Glomerular visceral epithelial cell (primary cell): ENCODE measurements around the gene ESR2.
"Not testable (repeated sequence)": the region's sequence is repeated elsewhere in the genome, so short reads cannot be mapped to it uniquely, and the experiment has no call there.

Experiments used
- DNase-seq: peaks from one replicate; pipeline ENCODE4 v3.0.0-alpha.2; 2016; ENCODE audit errors: extremely low spot score

The ESR2 gene

DNA sequence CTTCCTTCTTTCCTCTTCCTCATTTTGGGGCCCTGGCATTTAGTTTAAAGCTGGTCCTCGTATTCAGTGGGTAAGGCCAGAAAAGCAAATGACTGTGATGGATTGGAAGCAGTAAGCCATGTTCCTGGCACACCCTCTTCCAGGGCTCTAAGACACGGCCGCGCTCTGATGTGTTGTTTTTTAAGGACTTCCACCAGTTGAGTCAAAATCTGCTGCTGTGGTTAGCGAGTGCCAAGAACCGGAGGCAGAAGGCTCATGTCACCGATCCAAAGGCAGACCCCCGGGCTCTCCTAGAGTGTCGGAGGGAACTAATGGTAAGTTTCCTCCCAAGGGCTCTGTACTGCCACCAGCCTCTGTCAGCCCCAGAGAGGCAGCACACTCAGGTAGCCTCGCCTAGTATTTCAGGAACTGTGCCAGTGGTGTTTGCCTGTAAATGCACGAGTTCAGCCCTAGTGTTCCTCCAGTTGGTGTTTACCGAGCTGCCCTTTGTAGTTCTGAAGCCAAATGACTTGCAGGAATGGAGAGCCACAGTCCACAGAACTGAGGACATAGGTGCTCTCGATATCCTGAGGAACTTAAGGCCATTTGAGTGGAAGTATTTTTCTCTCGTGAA, 72.7 kb downstream of the ESR2 start:
- DNase-seq: no peak

DNA sequence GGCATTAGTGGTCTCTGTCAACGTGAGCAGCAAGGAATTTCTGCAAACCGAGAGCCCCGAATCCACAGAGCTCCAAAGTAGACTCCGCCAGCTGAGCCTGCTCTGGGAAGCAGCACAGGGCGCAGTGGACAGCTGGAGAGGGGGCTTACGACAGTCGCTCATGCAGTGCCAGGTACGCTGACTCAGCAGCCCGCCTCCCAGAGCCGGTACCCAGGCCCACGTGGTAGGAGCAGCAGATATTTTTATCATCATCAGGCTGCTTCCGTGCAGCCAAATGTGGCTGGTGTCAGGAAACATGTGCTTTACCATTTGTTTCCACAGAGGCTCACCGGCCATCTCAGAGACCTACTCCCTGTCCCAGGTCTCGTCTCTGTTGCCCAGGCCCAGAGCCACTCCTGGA, 73.7 kb downstream of the ESR2 start:
- no peak for DNase-seq

GRCh38 chr14:64220056-64220455, 74.1 kb downstream of the ESR2 start:
- DNase-seq: no peak

DNA sequence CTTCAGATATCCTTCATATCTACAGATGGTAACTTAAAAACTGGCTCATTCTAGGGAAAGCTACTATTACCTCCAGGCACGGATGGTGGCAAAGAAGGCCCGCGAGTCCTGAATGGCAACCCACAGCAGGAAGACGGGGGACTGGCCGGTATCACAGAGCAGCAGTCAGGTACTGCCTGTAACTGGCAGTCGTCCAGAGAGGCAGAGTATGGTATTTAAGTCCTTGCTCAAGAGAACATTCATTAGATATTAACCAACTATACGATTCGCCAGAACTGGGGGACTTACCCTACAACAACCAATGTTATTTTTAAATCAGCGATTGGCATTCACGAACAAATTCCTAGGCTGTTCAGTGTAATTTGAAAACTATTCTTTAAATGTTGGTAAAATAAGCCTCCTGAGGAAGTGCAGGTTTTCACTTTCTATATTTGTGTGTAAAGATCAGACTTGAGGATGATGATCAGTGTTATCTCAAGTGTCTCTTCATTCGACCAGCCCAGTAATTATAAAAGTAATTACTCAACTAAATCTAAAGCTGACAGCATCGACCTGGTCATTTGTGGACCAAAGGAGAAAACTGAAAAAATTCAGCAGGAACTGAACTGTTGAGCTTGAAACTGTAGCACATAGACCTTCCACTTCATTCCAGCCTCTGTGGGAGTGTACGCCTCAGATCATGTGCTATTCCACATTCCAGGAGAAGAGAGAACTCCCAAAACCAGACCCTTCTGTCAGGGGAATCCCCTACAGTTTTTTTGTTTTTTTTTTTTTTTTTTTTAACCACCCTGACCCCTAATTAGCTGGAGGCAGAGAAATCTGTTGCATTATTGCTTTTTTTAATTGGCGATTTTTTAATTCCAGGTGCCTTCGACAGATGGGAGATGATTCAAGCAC, 75.6 kb downstream of the ESR2 start:
- peak; percentile 61 for DNase-seq

GRCh38 chr14:64217834-64218233, 76.3 kb downstream of the ESR2 start:
- DNase-seq: no peak

DNA sequence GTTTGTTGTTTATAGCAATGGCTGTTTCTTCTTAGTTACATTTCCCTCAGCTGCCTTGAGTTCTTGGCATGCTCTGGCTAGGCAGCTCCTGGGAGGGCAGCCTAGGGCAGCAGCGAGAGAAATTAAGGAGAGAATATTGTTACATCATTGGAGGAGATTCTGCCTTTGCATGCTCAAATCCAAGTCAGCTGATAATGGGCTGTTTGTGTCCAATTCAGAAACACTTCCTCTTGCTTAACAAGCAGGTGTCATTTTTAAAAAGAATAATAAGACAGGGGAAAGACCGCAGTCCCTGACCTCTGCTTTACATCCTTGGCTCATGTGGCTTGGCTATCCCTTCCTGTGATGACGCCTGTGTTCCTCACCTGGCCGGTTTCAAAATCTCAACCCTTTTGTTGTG, 76.9 kb downstream of the ESR2 start:
- no peak for DNase-seq

- no peak for DNase-seq
Measured at GRCh38 chr14:64215978-64216377, 78.2 kb downstream of the ESR2 start.

GRCh38 chr14:64215274-64215673, 78.9 kb downstream of the ESR2 start:
- no peak for DNase-seq

DNA sequence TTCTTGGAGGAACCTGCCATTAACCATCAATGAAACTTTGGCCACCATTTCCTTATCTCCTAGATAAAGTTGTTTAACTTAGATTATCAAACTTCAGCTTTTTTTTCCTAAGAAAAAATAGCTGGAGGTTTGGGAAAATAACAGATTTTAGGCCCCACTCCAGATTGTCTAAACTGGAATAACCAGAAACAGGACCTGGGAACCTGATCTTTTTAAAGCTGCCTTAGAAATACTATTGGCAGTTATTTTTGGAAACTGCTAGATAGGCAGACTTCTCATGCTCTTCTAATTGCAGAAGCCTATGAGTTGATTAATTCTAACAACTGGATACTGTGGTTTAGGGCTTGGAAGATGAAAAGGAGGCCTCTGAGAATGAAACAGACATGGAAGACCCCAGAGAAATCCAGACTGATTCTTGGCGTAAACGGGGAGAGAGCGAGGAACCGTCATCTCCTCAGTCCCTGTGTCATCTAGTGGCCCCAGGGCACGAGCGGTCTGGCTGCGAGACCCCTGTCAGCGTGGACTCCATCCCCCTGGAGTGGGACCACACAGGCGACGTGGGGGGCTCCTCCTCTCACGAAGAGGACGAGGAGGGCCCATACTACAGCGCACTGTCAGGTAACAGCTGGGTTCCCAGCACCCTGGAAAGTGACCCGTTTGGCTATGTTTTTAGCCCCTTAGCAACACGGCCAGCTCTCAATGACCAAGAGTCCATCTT, 80.2 kb downstream of the ESR2 start:
- no peak for DNase-seq

DNA sequence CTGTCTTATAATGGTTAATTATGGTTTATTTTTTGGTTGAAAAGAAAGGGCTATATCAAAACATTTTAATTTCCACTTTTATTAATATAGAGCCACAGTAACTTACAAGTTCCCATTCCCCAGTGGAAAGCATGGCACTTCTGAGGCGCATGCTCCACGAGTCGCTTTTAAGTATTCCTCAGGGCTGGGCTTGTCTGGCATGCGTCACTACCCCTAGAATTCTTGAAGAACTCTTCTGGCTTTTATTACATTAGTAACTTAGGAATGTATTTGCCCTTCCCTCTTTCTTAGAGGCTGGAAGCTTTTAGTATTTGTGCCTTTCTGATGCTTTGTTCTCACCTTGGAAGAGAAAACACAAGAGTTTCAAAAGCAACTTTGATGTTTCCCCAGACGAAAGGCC, 81.1 kb downstream of the ESR2 start:
- no peak for DNase-seq

DNA sequence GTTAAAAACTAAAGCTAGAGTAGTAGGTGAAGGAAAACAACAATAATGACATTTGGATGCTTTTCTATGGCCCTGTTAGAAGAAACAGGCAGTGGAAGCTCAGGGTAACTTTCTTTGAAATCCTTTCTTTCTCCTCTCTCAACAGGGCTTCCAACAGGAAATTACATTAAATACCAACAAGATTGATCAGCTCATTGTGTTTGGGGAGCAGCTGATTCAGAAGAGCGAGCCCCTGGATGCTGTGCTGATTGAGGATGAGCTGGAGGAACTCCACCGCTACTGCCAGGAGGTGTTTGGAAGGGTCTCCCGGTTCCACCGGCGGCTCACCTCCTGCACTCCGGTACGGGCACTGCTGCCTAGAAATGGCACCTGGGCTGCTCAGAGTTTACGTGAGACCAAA, 81.5 kb downstream of the ESR2 start:
- DNase-seq: no peak

GRCh38 chr14:64210912-64211311, 83.3 kb downstream of the ESR2 start:
- not testable (repeated sequence) for DNase-seq

- no peak for DNase-seq
Measured at GRCh38 chr14:64210216-64210615, 84.0 kb downstream of the ESR2 start.

GRCh38 chr14:64209444-64210131, 84.6 kb downstream of the ESR2 start:
- no peak for DNase-seq

DNA sequence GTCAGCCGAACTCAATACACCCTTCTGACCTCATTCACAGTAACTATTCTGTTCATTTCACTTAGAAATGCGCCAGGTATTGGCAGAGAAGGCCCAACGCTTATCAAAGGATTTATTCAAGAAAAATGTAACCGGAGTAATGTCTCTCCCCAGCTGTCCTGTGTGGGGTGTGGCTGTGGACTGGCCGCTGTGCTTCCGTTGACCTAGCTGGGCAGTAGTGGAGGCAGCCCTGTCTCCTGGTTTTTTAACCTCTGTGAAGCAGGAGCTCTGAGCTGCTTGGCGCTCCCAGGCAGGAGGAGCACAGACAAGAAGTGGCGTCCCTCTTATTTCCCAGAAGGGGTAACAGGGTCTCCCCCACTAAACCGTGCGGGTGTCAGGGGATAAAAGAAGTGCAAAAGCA, 85.2 kb downstream of the ESR2 start:
- no peak for DNase-seq

- no peak for DNase-seq
Measured at GRCh38 chr14:64208261-64208660, 85.9 kb downstream of the ESR2 start.

- DNase-seq: no peak
Measured at GRCh38 chr14:64203366-64204006, 90.7 kb downstream of the ESR2 start.

- no peak for DNase-seq
Measured at GRCh38 chr14:64202716-64203115, 91.5 kb downstream of the ESR2 start.

- DNase-seq: no peak
Measured at GRCh38 chr14:64201921-64202545, 92.1 kb downstream of the ESR2 start.

GRCh38 chr14:64201296-64201695, 92.9 kb downstream of the ESR2 start:
- no peak for DNase-seq

DNA sequence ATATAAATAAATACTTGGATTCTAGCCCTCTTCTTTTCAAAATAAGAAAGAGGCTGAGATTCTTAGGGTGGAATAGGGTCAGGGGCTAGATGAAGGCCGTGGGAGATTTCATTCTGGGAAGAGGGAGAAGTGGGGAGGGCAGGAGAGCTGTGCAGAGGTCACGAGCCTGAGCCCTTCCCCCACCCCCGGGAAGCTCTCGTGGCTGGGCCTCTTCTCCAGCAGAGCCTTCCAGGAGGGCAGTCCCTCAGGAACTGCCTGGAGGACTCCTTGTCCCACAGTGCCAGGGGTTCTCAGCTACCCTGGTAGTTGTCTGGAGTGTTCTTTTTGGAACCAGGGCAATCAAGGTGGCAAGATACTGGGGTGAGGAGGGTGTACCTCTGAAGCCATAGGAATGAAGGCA, 94.0 kb downstream of the ESR2 start:
- DNase-seq: no peak
